Stimulated activated naive CD8-positive, alpha-beta T cell treated with anti-CD3 and anti-CD28 coated beads, Interleukin-15, amount 100 ng/mL, for 72 hours (primary cell): ENCODE results near the gene KCND2.
A peak's percentile ranks its signal among the peaks of the same experiment; 100 is the strongest.

ENCODE experiments used
- ATAC-seq: fragments of 150-1000 bp; cut with Tn5 transposase; 2 replicates; pipeline ENCODE4 v1.10.0; 2021; ENCODE audit warnings: mild to moderate bottlenecking, moderate library complexity
- DNase-seq, 2 donors: peaks; one replicate each; pipeline ENCODE4 v3.0.0; 2021 to 2022
- H3K27ac Mint-ChIP-seq, 2 donors: one replicate each; pipeline ENCODE4 v1.8.0; 2022; ENCODE audit warnings: mild to moderate bottlenecking in 2 of 2, mixed read lengths in 2 of 2, moderate library complexity in 2 of 2
- H3K27me3 Mint-ChIP-seq: one replicate; pipeline ENCODE4 v1.8.0; 2022; ENCODE audit warnings: mixed read lengths
- H3K4me1 Mint-ChIP-seq: one replicate; pipeline ENCODE4 v1.8.0; 2022; ENCODE audit warnings: mild to moderate bottlenecking, mixed read lengths
- H3K4me3 Mint-ChIP-seq, 2 donors: one replicate each; pipeline ENCODE4 v1.8.0; 2022; ENCODE audit warnings: mild to moderate bottlenecking in 2 of 2, mixed read lengths in 2 of 2, moderate library complexity in 1 of 2
- H3K9me3 Mint-ChIP-seq, 2 donors: one replicate each; pipeline ENCODE4 v1.8.0; 2022; ENCODE audit warnings: mixed read lengths in 2 of 2

Gene KCND2

DNA sequence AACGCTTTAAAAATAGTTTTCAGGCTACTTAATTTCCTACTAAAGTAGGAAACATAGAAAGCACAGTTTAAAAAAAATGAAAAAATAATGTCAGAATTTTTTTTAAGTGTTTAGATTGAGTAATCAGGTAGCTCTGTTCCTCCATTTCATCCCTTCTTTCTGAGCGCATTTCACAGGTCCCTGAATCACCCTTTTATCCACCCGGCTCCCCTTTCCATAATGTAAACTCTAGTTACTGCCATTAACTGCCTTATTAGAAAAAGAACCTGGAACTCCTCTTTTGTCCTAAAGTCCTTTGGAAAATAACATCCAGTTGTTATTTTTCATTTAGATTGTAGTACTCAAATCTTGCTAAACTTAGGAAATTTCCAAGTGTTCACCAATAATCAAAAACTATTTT is 5.8 kb downstream of the KCND2 start:
- Mint-ChIP-seq H3K27ac (no peak overlapping the region), H3K4me3 (no peak overlapping the region)
- ATAC-seq: no peak

DNA sequence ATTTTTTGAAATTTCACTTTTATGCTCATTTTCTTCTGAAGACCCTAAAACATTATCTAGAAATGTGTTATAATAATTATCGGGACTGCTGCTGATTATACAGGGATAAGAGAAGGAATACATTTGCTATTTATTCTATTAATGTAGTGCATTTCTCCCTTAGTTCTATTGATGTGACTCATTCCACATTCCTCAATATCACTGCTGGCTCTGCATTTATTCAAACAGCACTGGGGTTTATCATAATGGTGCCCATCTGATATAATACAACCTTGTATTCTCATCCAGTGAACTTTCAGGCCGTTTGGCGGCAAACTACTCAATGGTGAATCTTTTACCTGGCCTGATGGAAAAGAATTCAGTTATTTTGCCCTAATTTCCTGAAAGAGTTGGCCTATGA is 7.8 kb downstream of the KCND2 start:
- H3K27me3 Mint-ChIP-seq: no peaks in the 10 kb centered on the region
- H3K4me3 Mint-ChIP-seq: no peak overlapping the region
- no peak overlapping the region for H3K27ac Mint-ChIP-seq
- ATAC-seq: no peak
- H3K4me1 Mint-ChIP-seq: no peaks in the 10 kb centered on the region
- no peak for DNase-seq
- H3K9me3 Mint-ChIP-seq: peaks cover 0 to 8% of the 10 kb centered on the region in 2 donors

More for the DNA sequence above, 5.8 kb downstream of the KCND2 start:
- Mint-ChIP-seq H3K4me1 (no peaks in the 10 kb centered on the region), H3K9me3 (peaks cover 0 to 8% of the 10 kb centered on the region in 2 donors), H3K27me3 (peaks cover 16% of the 10 kb centered on the region)
- no peak for DNase-seq

GRCh38 chr7:120293027-120293426 is 20.1 kb downstream of the KCND2 start:
- Mint-ChIP-seq H3K27me3 (no peaks in the 10 kb centered on the region), H3K9me3 (no peaks in the 10 kb centered on the region), H3K27ac (no peak overlapping the region), H3K4me1 (no peaks in the 10 kb centered on the region), H3K4me3 (no peak overlapping the region)
- no peak for DNase-seq
- ATAC-seq: no peak

GRCh38 chr7:120302190-120302589 is 29.2 kb downstream of the KCND2 start:
- no peak overlapping the region for H3K4me3 Mint-ChIP-seq
- no peaks in the 10 kb centered on the region for H3K9me3 Mint-ChIP-seq
- no peak for DNase-seq
- H3K4me1 Mint-ChIP-seq: no peaks in the 10 kb centered on the region
- no peak overlapping the region for H3K27ac Mint-ChIP-seq
- ATAC-seq: no peak
- H3K27me3 Mint-ChIP-seq: no peaks in the 10 kb centered on the region

GRCh38 chr7:120303105-120303504 is 30.1 kb downstream of the KCND2 start:
- H3K4me3 Mint-ChIP-seq: no peak overlapping the region
- H3K4me1 Mint-ChIP-seq: no peaks in the 10 kb centered on the region
- DNase-seq: no peak
- ATAC-seq: no peak
- H3K27me3 Mint-ChIP-seq: no peaks in the 10 kb centered on the region
- no peak overlapping the region for H3K27ac Mint-ChIP-seq
- H3K9me3 Mint-ChIP-seq: no peaks in the 10 kb centered on the region

DNA sequence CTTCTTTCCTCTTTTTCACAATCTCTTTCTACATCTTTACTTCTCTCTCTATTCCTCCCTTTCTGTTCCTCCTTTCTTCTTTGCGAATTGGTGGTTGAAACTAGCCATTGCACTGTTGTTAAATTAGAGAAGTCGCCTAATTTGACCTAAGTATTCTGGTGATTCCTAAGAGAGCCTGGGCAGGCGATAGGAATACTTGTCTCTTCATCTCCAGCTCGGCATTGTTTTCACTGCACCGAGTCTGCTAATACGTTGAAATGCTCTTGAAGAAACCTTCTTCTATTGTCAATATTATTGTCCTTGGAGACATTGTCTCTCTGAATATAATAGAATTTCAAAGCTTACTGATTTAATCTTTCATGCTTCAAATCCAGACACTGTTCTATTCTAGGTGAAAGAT is 31.7 kb downstream of the KCND2 start:
- H3K27ac Mint-ChIP-seq: peak overlapping the region in 1 of 2 donors; percentile 1
- DNase-seq (no peak), ATAC-seq (no peak)

GRCh38 chr7:120307991-120308545 is 35.1 kb downstream of the KCND2 start:
- H3K27ac Mint-ChIP-seq: no peak overlapping the region
- DNase-seq: no peak
- no peak overlapping the region for H3K4me3 Mint-ChIP-seq
- no peaks in the 10 kb centered on the region for H3K27me3 Mint-ChIP-seq
- no peaks in the 10 kb centered on the region for H3K9me3 Mint-ChIP-seq
- ATAC-seq: no peak
- H3K4me1 Mint-ChIP-seq: no peaks in the 10 kb centered on the region

More for the DNA sequence above, 31.7 kb downstream of the KCND2 start:
- no peak overlapping the region for H3K4me3 Mint-ChIP-seq
- no peaks in the 10 kb centered on the region for H3K4me1 Mint-ChIP-seq
- H3K27me3 Mint-ChIP-seq: no peaks in the 10 kb centered on the region
- H3K9me3 Mint-ChIP-seq: no peaks in the 10 kb centered on the region

GRCh38 chr7:120311028-120311788 is 38.2 kb downstream of the KCND2 start:
- ATAC-seq (no peak), DNase-seq (no peak)
- Mint-ChIP-seq H3K4me3 (no peak overlapping the region), H3K4me1 (no peaks in the 10 kb centered on the region), H3K27ac (no peak overlapping the region), H3K9me3 (no peaks in the 10 kb centered on the region), H3K27me3 (no peaks in the 10 kb centered on the region)

DNA sequence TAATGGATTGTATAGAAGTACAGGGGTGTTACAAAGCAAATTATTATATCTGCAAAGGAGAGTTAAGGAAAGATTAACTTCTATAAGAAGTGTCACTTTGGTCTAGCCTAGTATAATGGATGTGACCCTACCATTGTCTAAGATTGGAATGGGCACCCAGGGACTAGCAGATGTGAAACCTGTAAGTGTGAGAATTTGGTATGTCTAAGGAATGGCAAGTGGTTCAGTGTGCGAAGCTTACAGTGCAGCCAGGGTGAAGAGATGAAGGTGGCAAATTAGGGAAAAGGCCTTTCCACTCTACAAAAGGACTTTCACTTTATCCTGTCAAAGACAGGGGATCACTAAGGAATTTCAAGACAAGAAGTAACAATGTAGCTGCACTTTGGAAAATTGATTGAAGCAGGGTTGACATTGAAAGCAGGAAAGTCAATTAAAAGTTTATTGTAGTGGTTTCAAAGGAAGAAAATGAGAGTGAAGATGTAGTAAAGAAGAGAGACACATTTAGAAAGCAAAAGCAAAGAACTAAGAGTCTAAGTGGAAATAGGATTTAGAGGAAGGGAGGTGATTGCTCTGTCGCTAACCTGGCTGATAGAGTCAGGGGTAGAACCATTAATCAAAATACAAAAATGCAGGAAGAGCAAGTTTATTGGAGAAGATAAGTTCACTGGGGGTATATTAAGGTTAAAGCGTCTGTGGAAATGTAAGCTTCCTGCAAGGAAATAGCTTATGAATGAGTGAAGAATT is 47.4 kb downstream of the KCND2 start:
- Mint-ChIP-seq H3K27me3 (no peaks in the 10 kb centered on the region), H3K27ac (no peak overlapping the region), H3K4me1 (no peaks in the 10 kb centered on the region), H3K4me3 (no peak overlapping the region), H3K9me3 (no peaks in the 10 kb centered on the region)
- ATAC-seq (no peak), DNase-seq (no peak)

DNA sequence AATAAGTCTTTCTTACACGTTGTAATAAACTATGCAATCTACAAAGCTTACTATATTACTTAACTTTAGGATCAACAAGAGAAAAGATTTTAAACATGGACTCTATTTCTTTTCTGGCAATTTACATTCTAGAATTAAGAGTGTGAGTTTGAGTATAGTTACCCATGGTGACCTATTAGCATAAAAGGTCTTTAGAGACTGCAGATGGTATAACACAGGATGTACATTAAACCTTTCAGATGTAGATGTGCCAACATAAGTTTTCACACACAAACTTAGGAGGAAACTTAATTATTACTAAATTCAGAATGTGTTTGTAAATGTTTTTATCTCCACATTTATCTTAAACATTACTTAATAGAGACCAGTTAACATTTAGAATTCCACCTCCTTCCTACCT is 54.1 kb downstream of the KCND2 start:
- Mint-ChIP-seq H3K27me3 (no peaks in the 10 kb centered on the region), H3K4me3 (no peak overlapping the region), H3K27ac (no peak overlapping the region), H3K4me1 (no peaks in the 10 kb centered on the region), H3K9me3 (no peaks in the 10 kb centered on the region)
- ATAC-seq (no peak), DNase-seq (no peak)

DNA sequence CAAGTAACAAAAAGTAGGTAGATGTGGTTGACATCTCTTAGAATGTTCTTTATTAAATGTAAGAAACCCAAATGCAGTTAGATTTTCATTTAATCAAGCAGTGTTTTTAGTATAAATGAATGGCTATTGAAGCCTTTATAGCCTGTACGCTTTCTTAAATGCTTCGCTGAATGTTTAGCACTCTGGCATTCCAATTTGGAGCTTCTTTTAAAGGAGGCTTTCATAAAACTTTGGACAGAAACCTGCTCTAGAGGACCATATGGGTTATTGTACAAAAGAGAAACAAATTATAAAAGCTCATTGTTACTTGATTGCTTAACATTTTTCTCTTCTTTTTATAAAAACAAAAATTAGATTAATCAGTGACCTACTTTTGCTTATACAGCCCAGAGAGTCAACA is 59.5 kb downstream of the KCND2 start:
- no peak overlapping the region for H3K4me3 Mint-ChIP-seq
- ATAC-seq (no peak), DNase-seq (no peak)
- H3K4me1 Mint-ChIP-seq: no peaks in the 10 kb centered on the region
- no peak overlapping the region for H3K27ac Mint-ChIP-seq
- no peaks in the 10 kb centered on the region for H3K27me3 Mint-ChIP-seq
- no peaks in the 10 kb centered on the region for H3K9me3 Mint-ChIP-seq

- Mint-ChIP-seq H3K4me3 (no peak overlapping the region), H3K27ac (no peak overlapping the region), H3K27me3 (no peaks in the 10 kb centered on the region), H3K4me1 (no peaks in the 10 kb centered on the region), H3K9me3 (no peaks in the 10 kb centered on the region)
- DNase-seq (no peak), ATAC-seq (no peak)
Measured at GRCh38 chr7:120334475-120334874, 61.5 kb downstream of the KCND2 start.

DNA sequence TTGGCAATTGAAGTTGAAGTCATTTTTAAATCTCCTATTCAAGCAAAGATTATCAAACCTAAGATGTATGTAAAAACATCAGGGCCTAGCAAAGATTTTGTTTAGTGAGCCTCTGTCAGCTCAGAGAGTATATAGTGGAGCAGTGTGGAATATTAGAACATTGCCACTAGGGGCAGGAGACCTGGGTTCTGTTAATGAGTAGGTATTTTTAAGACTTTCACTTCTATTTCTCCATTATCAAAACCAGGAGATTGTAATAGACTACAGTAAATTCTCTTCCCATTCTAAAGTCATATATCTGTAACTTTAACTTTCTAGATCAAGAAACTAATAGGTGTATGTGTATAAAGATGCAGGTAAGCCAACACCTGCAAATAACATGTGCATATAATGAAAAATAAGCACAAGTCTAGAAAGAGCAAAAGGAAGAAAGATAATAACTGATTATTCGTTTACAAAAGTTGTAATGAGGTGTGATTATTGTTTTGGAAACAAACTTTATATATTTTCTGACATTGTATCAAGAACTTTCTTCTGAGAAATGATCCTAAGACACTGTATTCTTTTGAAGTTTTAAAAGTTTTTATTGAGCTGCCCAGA is 64.4 kb downstream of the KCND2 start:
- no peak for DNase-seq
- no peaks in the 10 kb centered on the region for H3K9me3 Mint-ChIP-seq
- no peaks in the 10 kb centered on the region for H3K4me1 Mint-ChIP-seq
- no peak for ATAC-seq
- H3K27ac Mint-ChIP-seq: no peak overlapping the region
- no peaks in the 10 kb centered on the region for H3K27me3 Mint-ChIP-seq
- H3K4me3 Mint-ChIP-seq: no peak overlapping the region

GRCh38 chr7:120344276-120344675 is 71.3 kb downstream of the KCND2 start:
- H3K4me3 Mint-ChIP-seq: no peak overlapping the region
- H3K27me3 Mint-ChIP-seq: no peaks in the 10 kb centered on the region
- no peak for DNase-seq
- H3K27ac Mint-ChIP-seq: no peak overlapping the region
- H3K9me3 Mint-ChIP-seq: peaks cover 4 to 5% of the 10 kb centered on the region in 2 donors
- no peak for ATAC-seq
- H3K4me1 Mint-ChIP-seq: no peaks in the 10 kb centered on the region

DNA sequence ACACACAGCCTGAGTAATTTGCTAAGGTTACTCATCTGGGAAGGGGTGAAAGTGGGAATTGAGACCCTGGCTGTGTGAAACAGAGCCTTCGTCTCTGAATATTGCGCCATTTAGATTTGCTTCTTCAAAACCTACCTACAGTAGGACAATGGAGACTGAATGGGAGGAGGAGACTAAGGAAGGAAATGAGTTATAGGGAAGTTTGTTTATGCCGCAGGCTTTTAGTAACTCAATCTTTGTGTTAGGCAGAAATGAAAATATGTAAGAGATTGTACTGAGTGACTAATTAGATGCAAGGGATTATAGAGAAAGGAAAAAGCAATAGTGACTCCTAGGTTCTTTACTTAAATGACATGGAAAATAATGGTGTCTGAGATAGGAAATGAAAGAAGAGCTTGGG is 80.2 kb downstream of the KCND2 start:
- Mint-ChIP-seq H3K27me3 (no peaks in the 10 kb centered on the region), H3K9me3 (peaks cover 0 to 4% of the 10 kb centered on the region in 2 donors), H3K4me3 (no peak overlapping the region), H3K27ac (no peak overlapping the region), H3K4me1 (no peaks in the 10 kb centered on the region)
- ATAC-seq (no peak), DNase-seq (no peak)

DNA sequence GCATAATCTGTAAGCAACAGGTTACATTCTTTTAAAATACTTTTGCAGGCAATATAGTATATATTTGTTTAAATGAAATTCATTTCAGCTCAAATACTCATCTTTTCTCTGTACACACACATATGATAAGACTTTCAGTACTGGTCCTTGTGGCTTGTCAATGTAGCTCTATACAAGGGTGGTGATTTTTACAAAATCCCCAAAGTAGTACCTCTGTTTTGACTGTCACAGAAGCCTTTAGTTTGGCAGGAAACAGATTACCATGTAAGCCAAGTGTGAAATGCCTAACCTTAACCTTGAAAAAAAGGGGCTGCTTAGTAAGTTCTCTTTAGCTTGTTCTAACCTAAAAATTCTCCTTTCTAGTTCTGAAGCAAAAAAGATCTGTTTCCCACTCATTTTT is 87.9 kb downstream of the KCND2 start:
- Mint-ChIP-seq H3K4me3 (no peak overlapping the region), H3K27me3 (no peaks in the 10 kb centered on the region), H3K4me1 (no peaks in the 10 kb centered on the region), H3K9me3 (peaks cover 0 to 20% of the 10 kb centered on the region in 2 donors), H3K27ac (no peak overlapping the region)
- no peak for ATAC-seq
- DNase-seq: no peak
